ENCODE data around the gene OPN3.

GRCh38 chr1:241611063-241611462 is 29.1 kb downstream of the OPN3 start:
- TF ChIP-seq POLR2AphosphoS5 (IDR thresholded peaks at IDR 0.05; ENCODE audit: borderline replicate concordance, low read depth, low read length), result no peak
- TF ChIP-seq EZH2 (IDR thresholded peaks at IDR 0.05), result no peak
- TF ChIP-seq FOXP2 (optimal IDR thresholded peaks at IDR 0.05; ENCODE audit: control extremely low read depth, extremely low read length, insufficient read depth), result no peak
